ENCODE data around the gene CERS1.

CERS1 gene, protein sequence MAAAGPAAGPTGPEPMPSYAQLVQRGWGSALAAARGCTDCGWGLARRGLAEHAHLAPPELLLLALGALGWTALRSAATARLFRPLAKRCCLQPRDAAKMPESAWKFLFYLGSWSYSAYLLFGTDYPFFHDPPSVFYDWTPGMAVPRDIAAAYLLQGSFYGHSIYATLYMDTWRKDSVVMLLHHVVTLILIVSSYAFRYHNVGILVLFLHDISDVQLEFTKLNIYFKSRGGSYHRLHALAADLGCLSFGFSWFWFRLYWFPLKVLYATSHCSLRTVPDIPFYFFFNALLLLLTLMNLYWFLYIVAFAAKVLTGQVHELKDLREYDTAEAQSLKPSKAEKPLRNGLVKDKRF

DNA sequence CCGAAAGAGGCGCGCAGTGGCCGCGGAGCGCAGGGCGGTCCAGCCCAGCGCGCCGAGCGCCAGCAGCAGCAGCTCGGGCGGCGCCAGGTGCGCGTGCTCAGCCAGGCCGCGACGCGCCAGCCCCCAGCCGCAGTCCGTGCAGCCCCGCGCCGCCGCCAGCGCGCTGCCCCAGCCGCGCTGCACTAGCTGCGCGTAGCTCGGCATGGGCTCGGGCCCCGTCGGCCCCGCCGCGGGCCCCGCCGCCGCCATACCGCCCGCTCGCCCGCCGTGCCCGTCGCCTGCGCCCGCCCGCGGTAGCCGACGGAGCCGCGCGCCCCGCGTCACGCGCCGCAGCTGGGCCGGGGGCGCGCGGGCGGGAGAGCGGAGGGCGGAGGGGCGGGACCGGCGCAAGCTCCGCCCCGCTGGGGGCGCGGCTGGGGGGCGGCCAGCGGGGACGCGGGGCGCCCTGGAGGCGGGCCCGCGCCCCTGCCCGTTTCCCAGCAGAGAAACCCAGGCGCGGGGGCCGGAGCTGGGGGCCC is at the start of gene CERS1:
Gene CERS1, minus strand, starts transcription at position 335 of the 518 bp plus-strand sequence. Its CDS starts 86 bp downstream, at position 249.
- peak; percentile 27 for DNase-seq

DNA sequence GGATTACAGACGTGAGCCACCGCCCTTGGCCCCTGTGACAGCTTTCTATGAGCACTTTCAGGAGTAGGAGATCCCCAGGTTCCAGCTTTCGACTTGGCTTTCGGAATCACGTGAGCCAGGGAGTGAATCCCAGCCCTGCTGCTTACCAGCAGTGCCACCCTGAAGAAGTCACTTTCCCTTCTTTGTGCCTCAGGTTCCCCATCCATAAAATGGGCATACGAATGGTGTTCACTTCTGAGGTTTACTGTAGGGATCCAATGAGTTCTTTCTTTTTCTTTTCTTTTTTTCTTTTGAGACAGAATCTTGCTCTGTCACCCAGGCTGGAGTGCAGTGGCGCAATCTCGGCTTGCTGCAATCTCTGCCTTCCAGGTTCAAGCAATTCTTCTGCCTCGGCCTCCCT is 49.3 kb upstream of the CERS1 start:
- no peak for DNase-seq

DNA sequence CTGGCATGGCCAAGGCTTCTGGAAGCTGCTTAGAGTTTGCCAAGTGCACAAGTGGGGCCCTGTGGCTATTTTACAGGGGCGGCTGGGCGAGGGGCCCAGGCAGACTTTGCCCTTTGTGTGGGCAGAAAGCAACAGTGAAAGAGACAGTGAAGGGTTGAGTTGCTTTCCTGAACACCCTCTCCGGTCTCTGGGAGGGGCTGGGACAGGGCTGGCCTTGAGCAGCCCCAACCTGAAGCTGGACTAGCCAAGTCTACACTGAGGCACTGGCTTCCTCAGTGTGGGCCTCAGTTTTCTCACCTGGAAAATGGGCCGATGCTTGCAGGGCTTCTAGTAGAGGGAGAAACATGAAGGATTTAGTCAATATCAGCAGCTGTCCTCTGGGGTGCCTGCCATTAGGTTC is 47.5 kb upstream of the CERS1 start:
- DNase-seq, result no peak

DNA sequence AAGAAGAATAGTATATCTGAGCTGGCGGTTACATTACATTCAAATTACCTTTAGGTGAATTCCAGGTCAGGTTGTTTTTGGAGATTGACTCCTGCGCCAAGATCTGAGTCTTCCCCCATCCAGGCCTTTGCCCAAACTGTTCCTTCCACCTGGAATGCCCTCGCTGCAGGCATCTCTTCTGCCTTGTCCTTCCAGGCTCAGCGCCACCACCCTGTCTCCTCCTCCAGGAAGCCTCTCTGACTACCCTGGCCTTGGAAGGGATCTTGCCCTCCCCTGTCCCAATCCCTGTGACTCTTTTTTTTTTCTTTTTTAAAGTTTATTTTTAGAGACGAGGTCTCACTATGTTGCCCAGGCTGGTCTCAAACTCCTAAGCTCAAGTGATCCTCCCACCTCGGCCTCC is 46.7 kb upstream of the CERS1 start:
- no peak for DNase-seq

DNA sequence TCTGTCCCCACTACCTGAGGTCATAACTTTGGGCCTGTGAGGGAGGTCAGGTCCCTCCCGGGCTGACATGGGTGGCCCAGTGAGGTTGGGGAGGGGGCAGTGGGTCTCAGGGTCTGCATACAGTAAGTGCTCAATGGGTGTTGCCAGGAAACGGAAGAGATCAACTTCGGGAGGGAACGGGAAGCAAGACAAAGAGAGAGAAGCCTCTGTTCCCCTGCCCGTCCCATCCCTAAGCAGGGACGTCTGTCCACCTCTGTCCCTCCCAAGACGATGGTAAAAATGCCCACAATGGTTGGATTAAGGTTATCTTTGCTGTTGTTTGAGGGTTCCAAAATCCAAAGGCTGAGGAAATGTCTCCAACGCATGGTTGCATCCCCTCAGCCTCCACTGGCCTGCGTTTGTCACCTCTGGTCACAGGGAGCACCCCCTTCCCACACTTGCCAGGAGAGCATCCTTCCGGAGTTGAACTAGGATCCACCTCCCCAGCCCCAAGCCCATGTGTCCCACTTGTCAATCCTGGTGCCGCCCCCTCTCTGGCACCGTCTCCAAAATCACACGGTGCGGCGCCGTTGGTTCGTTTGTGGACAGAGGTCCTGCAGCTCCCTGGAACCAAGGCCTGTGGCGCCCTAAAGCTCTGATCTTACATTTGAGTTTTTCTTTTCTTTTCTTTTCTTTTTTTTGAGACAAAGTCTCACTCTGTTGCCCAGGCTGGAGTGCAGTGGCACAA is 45.8 kb upstream of the CERS1 start:
- DNase-seq, result no peak

DNA sequence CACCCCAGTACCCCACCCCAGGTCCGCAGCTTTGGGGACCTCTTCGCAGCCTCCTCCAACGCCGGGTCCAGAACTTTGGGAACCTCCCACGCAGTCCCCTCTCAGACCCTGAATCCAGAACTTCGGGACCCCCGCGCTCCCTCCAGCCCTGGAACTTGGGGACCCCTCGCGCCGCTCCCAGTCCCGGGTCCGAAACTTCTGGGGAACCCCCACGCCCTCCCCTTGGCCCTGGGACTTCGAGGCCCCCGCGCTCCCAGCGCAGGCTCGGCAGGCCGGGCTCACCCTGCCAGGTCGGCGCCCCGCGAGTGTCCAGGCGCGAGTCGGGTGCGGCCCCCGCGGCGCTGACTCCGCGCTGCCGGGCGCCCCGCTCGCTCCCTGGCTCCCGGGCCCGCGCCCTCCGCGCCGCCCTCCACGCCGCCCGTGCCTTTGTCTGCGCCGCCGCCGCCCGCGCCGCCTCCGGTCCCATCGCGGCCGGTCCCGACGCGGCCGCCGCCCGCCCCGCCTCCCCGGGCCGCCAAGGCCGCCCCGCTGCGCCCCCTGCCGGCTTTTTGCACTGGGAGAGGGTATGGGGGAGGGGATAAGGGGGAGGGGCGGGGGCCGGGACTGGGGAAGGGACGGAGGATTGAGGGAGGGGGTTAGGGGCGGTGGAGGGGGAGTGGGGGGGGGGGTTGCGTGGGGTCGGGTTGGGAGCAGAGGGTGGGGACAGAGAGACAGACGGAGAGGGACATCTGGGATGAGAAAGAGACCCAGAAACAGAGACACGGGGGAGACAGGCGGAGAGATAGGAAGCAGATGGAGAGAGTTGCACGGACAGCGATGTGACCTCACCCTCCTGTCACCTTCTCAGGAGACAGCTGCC is 45.0 kb upstream of the CERS1 start, which contains the start of gene HOMER3:
Gene HOMER3, minus strand, starts transcription at position 449 of the 859 bp plus-strand sequence. CDS start 2,235 bp downstream, outside the sequence.
- peak; percentile 62 for DNase-seq

DNA sequence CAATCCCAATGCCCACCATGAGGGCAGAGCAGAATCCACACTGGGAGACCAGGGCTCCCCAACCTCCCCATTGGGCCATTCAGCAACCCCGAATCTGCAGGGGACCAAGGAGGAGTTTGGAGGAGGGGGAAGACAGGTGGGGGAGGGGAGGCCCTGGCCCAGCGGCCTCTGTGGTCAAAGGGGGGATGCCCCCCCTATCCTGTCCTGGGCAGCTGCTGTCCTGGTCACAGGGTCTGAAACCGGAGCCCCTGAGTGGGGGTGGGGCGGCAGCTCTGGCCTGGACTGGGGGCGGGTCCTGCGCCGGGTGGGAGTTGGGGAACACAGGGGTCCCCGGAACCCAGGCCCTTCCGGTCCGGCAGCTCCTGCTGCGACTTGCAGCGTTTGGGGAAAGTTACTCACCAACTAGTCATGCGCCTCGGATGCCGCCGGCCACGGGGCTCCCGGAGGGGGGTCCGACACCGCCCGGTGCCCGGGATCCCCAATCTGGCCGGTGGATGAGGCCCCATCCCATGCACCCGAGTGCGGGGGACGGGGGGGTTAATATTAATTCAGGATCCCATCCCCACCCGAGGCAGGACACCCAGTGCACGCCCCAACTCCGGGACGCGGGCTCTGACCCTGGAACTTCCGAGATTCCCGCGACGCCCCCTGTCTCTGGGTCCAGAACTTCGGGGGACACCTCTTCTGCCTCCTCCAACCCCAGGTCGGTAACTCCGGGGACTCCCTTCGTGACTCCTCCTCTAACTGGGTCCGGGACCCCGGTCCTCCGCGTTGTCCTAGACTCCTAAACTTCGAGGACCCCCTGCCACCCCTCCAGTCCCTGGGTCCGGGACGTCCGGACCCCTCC is 44.2 kb upstream of the CERS1 start:
- peak; percentile 73 for DNase-seq

DNA sequence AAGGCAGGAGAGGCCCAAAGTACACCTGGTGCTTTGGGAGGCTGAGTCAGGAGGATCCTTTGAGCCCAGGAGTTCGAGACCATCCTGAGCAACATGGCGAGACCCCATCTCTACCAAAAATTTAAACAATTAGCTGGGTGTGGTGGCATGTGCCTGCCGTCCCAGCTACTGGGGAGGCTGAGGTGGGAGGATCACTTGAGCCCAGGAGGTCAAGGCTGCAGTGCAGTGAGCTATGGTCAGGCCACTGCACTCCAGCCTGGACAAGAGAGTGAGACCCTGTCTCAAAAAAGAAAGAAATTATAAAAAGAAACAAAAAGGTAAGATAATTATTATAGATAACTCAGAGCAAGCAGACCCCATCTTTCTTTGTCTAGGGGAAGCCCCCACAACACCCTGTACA is 43.2 kb upstream of the CERS1 start:
- no peak for DNase-seq

DNA sequence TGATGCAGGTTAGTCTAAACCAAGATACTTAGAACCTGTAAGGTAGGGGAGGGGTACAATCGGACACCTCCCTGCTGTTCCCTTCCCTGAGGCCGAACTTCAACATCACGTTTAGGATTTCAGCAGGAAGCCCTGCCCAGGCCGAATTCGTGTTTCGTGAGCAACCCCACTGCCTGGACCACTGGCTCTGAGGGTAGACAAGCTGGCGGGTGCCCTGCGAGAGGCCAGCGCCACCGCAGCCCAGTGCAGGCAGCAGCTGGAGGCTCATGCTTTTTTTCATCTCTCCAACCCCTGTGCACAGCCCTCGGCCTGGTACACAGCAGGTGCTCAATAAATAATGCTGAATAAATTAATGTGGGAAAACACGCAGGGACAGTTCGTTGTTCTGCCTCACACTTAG is 37.3 kb upstream of the CERS1 start:
- DNase-seq, result no peak

DNA sequence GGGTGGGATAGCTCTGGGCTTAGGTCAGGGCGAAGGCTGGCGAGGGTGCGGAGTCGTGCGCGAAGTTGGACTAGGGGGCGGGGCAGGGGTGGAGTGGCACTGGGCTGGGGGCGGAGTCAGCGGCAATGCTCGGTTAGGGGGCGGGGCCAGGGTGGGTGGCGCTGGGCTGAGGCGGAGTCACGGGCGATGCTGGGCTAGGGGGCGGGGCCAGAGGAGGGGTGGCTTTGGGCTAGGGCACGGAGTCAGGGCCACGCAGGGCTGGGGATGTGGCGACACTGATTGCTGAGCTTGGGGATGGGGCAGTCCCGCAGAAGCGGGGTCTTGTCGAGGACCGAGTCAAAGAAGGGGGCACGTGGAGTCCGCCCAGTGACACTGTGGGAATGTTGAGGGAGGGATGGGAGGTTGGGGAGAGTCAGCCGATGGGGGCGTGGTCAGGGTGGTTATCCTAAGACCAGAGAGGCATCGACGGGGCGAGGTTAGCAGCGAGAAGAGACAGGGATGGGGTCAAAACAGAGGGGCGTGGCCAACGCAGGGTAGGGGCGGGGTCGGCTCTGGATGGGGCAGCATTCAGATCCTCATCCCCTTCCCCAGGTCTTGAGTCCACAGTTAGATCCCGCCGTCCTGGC is 36.4 kb upstream of the CERS1 start:
- peak; percentile 36 for DNase-seq

DNA sequence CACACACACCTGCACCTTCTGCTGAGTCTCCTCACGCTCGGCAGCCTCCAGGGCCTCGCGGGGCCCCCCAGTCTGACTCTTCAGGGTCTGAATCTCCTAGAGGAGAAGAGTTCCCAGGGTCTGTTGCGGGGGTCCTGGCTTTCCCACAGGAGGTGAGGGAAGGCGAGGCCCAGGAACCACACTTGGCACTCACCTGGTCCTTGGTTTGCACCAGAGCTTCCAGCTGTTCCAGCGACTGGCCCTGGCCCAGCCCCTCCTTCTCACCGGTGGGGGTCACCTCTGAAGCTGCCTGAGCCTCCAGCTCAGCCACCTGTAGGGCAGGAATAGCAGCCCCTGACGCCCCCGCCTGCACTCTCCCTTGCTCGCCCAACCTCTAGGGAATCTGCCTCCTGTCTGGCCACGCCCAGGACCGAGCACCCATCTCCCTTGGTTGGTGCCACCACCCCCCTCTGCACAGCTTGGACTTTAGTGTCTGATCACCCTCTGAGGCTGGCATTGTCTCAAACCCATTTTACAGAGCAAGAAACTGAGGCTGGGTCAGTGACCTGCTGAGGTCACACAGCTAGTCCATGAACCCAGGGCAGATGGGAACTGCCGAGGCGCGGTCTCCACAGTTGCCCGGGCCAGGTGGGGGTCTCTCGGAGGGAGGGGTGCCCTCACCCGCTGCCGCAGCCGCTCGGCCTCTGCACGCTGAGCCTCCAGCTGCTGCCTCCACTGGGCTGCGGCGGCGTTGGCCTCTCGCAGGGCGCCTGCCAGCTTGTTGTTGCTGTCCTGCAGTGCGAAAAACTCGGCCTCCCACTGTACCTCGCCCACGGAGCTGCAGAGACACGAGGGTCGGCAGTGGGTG is 35.6 kb upstream of the CERS1 start:
- DNase-seq, result no peak

DNA sequence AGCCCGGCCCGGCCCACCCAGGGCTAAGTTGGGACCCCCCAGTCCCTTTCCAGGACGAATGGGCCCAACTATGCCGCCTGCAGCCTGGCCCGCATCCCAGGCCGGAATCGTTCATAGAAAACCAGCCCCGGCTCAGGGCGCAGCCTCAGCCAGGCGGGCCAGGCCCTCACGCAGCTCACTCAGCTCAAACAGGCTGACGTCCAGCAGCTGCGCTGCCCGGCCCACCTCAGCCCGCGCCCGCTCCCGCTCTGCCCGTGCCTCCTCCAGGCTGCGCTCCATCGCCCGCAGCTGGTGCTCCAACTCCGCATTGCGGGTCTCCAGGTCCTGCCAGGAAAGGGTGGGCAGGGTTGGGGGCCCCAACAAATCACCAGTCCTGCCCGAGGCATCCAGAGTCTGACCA is 33.4 kb upstream of the CERS1 start:
- DNase-seq, result no peak

DNA sequence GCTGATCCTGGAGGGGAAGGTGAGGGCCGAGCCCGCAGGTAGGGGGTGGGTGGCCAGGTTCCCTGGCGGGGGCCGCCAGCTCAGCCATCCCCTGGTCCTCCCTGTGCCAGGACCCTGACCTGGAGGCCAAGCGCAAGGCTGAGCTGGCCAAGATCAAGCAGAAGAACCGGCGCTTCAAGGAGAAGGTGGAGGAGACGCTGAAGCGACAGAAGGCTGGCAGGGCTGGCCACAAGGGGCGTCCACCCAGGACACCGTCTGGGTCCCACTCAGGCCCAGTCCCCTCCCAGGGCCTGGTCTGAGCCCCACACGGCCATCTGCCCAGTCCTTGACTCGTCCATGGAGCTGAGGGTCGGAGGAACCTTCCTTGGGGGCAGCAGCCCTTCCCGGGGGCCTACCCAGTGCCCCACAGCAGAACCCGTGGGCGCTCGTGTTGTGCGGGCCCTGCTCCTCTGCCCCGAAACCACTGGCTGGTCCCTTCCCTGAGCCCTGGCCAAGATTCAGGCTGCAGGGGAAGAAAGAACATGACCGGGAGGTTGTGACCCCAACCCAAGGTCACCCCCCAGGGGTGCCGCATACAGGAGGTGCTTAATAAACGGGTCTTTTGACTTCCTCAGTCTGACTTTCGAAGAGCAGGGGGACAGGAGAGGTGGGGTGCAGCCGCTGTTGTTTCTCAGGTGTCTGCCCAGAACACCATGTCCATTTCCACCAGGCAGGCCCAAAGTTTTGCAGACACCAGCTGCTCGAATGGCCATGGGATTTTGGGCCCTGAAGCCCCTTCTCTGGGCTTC is 32.3 kb upstream of the CERS1 start:
- DNase-seq, result no peak

DNA sequence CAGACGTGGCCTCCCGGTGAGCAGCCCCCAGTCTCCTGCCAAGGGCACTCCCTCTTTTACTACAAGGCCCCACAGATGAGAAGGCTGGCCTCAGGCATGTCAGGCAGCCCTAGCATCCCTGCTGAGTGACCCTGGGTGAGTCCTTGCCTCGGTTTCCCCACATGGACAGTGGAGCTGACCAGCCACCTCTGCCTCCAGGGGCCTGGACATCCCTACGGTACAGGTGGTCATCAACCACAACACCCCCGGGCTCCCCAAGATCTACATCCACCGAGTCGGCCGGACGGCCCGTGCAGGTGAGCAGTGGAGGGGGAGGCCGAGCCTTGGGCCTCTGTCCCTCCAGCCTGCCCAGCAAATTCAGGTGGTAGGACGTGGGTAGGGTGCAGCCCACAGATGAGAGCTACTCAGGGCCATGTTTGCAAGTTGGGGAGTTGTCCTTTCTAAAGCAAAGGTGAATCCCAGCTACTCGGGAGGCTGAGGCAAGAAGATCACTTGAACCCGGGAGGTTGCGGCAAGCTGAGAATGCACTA is 28.8 kb upstream of the CERS1 start:
- DNase-seq, result no peak

DNA sequence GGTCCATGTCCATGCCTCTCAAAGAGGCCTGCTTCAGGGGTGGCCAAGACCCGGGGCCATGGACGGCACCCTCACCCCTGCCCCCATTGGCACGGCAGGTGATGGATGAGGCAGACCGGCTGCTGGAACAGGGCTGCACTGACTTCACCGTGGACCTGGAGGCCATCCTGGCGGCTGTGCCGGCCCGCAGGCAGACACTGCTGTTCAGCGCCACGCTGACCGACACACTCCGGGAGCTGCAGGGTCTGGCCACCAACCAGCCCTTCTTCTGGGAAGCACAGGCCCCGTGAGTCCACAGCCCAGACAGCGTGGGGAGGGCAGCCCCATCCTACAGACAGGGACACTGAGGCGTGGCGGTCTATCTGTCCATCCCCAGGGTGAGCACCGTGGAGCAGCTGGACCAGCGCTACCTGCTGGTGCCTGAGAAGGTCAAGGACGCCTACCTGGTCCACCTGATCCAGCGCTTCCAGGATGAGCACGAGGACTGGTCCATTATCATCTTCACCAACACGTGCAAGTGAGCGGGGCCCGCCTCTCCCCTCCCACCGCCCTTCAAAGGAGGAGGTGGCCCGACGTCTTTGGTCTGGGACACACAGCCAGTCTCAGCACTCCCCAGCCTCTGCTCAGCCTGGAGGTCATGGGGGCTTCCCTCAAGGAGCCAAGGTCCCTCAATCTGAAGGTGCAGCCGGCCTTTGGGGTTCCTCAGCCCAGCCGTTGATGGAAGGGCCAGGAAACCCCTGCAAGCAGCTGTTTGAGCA is 26.4 kb upstream of the CERS1 start:
- no peak for DNase-seq

DNA sequence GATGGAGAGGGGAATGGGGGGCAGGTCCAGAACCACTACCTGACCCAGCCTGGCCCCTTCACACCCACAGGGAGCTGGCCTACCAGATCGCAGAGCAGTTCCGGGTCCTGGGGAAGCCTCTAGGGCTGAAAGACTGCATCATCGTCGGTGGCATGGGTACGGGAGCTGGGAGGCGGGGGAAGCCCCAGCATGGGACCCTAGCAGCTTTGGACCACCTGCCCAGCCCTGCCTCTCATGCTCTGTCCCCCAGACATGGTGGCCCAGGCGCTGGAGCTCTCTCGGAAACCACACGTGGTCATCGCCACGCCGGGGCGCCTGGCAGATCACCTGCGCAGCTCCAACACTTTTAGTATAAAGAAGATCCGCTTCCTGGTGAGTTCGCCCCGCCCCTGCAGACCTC is 25.6 kb upstream of the CERS1 start:
- no peak for DNase-seq

DNA sequence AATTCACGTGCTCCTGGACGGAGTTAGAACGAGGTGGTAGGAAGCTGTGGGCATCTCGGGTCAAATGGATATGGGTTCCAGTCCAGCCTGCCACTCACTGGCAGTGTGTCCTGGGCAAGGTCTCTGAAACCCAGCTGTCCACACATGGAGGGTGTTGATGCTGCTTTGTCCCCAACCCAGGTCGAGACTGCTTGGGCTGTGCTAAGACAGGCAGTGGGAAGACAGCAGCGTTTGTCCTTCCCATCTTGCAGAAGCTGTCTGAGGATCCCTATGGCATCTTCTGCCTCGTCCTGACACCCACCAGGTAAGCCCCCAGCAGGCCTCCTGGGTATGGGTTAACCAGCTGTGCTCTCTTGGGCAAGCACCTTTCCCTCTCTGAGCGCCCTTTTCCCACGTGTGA is 24.4 kb upstream of the CERS1 start:
- DNase-seq, result no peak

DNA sequence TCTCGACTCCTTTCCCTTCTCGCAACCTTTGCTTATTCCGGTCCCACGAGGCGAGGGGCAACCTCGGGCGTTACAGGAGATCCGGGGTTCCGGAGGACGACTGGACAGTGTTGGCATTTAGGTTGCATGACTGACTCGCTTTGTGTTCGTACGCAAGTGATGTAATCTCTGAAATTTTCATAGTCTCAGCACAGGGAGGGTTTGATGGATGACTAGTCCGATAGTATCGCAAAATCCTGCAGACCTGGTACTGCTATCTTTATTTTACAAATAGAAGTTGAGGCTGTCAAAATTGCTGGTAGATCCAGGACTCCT is 23.9 kb upstream of the CERS1 start:
- DNase-seq, result no peak
